CD4-positive, alpha-beta T cell treated with Interleukin-17A for 4 hours (primary cell): ENCODE results near the gene SCAPER.
A peak's percentile ranks its signal among the peaks of the same experiment; 100 is the strongest.

Source experiments
- DNase-seq: peaks from one replicate; pipeline ENCODE4 v3.0.0-alpha.2; 2020; ENCODE audit warnings: mixed read lengths

The SCAPER gene

DNA sequence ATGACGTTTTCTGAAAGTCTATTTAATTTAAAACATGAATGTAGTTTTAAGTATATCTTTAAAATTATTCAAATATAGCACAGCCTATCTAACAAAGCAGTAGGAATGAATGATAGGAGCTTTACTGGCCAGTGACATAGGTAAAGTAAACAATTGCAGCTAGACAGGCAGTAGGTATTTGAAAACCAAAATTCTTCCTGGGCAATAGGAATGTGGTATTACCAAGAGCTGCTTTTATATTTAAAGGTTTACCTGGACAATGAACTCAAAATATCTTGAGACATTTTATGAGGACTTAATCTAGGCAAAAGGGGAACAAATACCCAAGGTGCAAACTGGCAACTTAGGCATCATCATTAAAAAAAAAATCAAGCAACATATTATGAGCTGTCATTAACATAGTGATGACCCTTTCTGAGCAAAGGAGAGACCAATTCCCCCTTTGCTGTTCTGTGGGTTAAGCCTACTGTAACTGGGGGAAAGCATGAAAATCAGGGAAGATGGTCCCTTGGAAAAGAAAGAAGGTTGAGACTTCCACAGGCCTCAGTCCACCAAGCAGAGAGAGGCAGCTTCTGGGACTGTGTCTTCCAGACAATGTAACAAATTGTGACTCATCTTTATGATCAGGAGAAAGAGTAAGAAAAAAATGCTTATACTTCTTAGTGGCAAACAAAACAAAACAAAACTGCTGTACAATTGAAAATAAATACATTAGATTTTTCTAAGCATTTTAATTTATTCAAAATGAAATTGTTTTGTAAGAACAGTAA is 555.7 kb downstream of the SCAPER start:
- DNase-seq, result no peak

DNA sequence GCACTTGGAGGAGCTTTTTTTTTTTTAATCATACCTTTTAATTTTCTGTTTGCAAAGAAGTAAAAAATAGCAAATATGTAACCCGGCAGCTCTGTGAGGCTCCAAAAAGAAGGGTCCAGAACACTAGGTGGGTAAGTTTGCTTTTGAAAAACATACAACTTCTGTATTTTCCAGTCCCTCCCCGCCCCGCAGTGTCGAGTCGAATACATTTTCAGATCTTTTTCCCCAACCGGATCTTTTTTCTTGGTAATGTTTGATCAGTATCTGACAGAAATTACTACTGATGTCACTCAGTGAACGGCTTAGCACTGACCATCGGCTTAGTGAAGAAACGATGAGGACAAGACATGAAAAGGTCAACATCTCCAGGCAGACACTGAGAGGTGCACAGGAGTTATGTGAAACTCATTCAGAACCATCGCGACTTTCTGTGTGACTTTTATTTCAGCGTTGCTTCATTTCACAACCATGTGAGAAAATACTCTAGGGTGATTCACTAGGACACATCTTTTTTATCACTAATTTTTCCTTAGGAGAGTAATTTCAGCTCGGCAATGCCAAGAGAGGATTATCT is 557.6 kb downstream of the SCAPER start:
- no peak for DNase-seq

DNA sequence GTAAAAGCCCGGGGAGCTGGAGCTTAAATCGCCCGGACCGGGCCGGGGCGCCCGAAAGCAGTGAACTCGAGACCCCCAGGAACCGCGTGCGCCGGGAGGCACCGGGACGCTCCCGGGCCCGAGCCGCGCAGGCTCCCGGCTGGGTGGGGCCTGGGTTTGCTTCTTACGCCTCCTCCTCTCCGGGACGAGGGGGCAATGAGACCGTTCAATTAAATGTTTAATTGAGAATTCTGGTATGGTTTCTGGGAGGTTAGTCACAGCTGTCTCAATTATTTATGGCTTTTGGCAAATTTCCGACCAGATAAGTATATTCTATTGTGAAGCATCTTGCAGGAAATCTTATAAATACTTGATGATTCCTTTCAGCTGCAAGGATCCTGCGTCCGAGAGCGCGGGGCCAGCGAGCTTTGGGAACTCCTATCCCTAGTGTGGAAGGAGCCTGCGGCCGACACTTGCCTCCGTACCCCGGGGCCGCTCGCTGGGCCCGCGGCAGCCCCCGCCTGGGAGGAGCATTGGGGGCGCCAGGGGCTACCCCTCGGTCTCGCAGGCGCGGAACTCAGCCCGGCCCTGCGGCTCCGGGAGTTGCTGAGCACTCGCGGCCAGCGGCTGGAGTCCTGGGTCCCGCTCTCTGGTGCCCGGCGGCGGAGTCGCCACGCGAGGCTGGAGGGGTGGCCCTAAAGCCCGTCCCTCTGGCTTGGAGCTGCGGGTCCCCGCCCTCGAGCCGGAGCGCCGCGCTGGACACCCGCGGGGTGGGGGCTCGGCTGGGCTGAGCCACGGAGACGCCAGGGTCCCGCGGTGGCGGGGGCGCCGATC is 558.3 kb downstream of the SCAPER start:
- DNase-seq, result no peak

- peak; percentile 11 for DNase-seq
Measured at GRCh38 chr15:76345880-76346668, 559.1 kb downstream of the SCAPER start.

DNA sequence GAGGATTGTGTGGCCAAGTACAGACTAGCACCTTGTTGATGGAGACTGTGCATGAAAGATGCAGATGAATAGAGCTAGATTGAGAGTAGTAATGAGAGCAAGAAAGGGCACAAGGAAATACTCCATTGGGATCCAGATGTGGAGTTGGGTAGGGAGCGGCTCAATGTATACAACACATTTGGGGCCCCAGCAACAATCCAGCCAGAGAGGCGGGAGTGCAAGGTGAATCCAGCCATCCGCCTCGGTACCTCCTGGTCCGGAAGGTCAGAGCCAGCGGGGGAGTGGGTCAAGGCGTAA is 559.6 kb downstream of the SCAPER start:
- DNase-seq, result no peak

DNA sequence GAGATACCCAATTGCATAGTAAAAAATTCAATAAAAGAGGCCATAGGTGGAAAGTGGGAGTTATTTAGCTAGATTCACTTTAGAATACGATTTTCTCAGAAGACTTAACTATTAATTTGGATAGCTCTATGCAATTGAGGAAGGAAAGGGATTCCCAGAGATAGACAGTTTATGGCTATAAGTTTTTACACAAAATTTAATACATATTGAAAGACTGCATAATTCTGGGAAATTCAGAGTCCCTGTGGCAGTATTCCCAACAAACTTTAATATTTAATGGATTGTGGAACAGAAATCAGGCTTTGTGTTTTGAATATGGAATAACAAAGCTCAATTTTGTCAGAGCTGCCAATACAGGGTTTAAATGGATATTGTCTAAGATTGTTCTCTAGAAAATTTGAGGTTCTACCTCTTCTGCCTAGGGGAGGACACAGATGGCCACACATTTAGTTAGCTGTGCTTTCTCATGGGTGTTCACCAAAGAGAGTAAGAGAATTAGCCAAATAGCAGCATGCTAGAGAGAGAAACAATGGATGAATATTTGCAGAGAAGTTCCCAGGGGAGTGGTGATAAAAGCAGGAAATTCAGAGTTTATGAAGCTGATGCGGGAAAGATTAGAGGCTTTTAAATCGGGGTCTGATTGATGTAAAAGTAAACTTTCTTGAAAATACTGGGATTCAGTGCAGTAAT is 560.1 kb downstream of the SCAPER start:
- DNase-seq, result no peak

DNA sequence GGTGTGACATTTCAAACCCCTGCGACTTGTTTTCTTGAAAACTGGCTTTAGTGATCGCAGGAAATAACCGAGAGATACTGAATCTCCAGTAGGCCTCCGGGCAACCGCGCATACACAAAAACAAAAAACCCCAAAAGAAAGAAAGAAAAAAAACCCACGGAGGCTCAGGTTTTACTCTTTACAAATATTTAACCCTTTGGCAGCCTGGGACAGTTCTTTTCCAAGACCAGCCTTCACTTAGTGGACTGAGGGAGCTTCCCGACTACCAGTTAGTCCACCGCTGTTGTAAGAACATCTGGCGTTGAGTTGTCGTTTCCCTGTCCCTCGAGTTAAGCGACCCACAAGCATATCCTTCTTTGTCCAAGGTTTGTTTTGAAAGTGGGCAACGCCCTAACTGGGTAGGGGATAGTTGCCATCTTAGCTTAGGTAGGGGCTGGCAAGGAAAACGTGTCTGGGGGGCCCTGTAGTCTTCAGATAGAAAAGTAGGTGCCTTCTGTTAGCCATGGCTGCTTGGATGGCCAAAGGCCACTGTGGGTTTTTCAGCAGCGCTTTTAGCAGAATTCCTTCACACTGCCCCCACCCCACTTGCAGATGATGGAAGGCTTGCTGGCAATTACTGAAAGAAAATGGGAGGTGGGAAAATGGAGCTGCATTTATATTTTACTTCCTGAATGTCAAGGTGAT is 561.7 kb downstream of the SCAPER start:
- DNase-seq, result no peak

- DNase-seq, result peak; percentile 14
Measured at GRCh38 chr15:76342382-76343201, 562.5 kb downstream of the SCAPER start.

- no peak for DNase-seq
Measured at GRCh38 chr15:76342058-76342381, 563.1 kb downstream of the SCAPER start.

DNA sequence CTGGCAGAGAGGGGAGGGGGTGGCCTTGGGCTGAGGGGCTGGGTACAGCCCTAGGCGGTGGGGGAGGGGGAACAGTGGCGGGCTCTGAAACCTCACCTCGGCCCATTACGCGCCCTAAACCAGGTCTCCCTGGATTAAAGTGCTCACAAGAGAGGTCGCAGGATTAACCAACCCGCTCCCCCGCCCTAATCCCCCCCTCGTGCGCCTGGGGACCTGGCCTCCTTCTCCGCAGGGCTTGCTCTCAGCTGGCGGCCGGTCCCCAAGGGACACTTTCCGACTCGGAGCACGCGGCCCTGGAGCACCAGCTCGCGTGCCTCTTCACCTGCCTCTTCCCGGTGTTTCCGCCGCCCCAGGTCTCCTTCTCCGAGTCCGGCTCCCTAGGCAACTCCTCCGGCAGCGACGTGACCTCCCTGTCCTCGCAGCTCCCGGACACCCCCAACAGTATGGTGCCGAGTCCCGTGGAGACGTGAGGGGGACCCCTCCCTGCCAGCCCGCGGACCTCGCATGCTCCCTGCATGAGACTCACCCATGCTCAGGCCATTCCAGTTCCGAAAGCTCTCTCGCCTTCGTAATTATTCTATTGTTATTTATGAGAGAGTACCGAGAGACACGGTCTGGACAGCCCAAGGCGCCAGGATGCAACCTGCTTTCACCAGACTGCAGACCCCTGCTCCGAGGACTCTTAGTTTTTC is 563.6 kb downstream of the SCAPER start:
- peak; percentile 13 for DNase-seq

DNA sequence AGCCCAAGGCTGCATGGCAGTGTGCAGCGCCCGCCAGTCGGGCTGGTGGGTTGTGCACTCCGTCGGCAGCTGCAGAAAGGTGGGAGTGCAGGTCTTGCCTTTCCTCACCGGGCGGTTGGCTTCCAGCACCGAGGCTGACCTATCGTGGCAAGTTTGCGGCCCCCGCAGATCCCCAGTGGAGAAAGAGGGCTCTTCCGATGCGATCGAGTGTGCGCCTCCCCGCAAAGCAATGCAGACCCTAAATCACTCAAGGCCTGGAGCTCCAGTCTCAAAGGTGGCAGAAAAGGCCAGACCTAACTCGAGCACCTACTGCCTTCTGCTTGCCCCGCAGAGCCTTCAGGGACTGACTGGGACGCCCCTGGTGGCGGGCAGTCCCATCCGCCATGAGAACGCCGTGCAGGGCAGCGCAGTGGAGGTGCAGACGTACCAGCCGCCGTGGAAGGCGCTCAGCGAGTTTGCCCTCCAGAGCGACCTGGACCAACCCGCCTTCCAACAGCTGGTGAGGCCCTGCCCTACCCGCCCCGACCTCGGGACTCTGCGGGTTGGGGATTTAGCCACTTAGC is 564.3 kb downstream of the SCAPER start:
- DNase-seq, result peak; percentile 53

DNA sequence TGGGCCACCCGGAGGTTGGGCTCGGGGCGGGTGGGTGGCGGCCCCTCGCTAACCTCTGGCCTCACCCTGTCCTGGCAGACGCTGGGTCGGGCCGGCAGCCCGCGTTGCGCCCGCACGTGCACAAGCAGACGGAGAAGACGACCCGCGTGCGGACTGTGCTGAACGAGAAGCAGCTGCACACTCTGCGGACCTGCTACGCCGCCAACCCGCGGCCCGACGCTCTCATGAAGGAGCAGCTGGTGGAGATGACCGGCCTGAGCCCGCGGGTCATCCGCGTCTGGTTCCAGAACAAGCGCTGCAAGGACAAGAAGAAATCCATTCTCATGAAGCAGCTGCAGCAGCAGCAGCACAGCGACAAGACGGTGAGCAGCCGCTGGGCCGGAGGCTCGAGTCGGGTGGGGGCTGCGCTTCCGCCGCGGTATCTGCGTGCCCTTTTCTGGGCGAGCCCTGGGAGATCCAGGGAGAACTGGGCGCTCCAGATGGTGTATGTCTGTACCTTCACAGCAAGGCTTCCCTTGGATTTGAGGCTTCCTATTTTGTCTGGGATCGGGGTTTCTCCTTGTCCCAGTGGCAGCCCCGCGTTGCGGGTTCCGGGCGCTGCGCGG is 564.8 kb downstream of the SCAPER start:
- peak; percentile 44 for DNase-seq

DNA sequence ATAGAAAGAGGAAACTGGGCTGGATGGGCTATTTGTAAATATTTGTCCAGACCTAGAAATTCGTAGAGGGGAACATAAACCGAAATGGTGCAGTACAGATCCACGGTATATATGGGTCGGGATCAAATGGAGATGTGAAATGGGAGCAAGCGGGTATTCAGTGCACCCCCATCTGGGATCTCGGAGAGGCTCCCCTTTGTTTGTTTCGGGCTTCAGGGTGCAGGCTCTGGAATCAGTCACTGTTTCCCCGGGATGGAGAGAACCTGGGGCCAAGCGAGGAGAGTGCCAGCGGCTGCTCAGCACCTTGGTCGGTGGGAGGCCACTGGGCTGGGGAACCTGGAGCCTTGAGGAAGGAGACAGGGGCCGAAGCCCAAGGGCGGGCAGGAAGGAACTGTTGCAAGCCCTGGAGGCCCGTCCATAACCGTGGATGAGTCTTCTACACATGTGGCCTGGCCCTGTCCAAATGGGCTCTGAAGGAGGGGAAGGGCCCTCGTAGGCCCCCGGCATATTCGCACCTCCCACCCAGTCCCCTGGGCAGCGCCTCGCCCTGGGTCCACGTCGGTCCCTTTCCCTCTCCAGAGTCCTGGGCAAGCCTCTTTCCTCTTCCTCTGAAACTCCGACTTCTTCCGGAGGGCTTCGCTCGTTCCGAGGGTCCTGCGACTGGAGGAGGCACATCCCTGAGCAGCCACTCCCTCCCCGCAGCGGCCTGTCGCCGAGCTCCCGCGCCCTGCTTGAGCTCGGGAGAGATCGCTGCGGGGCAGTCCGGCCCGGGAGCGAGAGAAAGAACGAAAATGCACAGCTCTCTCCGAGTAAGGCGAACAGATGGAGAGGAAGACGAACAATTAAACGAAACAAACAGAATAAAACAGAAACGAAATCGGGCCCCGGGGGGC is 565.6 kb downstream of the SCAPER start:
- DNase-seq, result no peak

DNA sequence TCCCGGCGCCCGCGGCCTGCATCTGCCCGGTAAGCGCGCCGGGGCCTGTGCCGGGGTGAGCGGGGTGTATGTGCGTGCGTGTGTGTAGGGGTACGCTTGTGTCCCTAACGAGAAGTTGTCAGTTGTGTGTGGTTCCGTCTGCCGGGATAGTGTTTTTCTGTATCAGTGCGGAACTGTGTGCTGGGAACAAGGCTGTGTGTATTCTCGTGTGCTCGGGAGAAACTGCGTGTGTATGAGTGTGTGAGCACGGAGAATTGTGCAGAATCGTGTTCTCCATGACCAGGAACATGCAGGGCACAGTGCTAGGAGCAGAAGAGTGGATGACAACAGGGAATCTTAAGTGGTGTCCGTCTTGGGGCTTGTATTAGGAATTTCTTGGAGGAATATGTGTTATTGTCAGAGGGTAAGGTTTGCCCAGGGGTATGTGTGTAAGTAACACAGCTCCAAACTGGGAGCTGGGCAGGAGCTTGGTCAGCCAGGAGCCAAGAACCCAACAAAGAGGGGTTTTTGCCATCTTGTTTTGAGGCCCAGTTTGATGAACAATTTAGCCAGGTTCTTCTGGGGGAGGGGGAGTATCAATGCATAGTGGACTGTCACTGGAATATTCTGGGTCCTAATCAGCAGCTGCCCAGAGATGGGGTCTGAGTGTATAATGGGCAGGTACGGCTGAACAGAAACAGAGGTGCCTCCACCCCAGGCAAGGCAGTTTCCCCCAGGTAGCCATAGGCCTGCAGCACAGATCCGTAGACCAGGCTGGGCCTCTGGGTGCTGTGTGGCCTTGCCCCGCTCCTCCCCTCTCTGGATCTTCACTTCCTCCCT is 566.4 kb downstream of the SCAPER start:
- DNase-seq, result no peak

DNA sequence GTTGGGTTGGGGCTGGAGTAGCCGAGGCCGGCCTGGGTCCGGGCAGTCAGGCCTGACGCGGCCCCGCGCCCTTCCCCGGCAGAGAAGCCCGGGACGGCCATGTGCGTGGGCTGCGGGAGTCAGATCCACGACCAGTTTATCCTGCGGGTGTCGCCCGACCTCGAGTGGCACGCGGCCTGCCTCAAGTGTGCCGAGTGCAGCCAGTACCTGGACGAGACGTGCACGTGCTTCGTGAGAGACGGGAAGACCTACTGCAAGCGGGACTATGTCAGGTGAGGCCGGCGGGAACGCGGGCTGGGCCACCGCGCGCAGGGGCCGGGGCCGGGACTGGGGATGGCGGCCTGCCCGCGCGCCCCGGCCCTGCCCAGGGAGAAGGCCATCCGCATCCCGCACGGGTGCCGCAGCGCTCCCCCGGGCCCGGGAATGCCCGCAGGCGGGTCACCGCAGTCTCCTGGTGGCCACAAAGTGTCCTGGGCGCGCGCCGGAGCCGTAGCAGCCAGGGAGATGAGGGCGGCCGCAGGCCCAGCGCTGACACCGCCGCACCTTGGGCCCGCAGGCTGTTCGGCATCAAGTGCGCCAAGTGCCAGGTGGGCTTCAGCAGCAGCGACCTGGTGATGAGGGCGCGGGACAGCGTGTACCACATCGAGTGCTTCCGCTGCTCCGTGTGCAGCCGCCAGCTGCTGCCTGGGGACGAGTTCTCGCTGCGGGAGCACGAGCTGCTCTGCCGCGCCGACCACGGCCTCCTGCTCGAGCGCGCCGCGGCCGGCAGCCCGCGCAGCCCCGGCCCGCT is 567.2 kb downstream of the SCAPER start:
- peak; percentile 23 for DNase-seq

- DNase-seq, result peak; percentile 23
Measured at GRCh38 chr15:76337059-76337695, 568.0 kb downstream of the SCAPER start.
